ENCODE data around the gene TMEM150A. TPM values are rescaled to one million over a fixed set of nuclear protein-coding genes. Genes with fewer than 3 reads are reported as not detected.

The TMEM150A gene
- total and polyA plus RNA-seq, 2 of the 13 experiments (the other 11 are each of a cell fraction or from before 2014, with no cell fraction given): 30.1 to 70.4 TPM

DNA sequence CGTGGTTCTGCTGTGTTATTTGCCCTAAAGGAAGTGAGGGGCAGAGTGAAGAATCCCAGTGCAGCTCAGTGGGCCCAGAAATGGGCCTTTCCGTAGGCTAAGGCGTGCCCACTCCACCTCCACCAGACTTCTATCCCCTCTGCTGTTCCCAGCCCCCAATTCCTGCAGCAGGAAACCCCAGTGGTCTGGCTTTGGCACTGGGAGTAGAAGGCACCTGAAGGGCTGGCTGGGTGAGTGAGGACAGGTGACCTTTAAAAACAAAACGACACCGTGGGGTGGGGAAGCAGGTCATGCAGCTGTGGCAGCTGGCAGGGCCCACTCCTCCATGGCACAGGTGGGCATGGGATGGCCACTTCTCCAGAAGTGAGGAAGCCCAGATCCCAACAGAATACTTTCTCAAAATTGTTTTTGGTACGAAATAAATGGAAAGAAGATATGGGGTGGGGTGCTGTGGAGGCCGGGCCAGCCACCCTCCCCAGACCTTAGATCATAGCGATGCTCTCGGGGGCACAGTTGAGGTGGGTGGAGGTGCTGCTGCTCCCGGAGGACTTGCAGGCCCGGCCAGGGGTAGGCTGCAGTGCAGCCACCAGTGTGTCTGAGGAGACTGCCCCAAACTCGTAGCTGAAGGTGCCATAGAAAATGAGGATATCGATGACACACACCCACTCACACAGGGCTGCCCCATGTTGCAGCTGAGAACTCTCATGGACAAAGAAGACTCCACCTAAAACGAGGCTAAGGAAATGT is 3.7 kb downstream of the TMEM150A start (continued):
- TF ChIP-seq ZNF709 (CRISPR knock-in tag; IDR thresholded peaks at IDR 0.05): no peak
- no peak for TF ChIP-seq ZNF44 (CRISPR knock-in tag; IDR thresholded peaks at IDR 0.05)
- no peak for TF ChIP-seq ZNF441 (CRISPR knock-in tag; IDR thresholded peaks at IDR 0.05; ENCODE audit: borderline replicate concordance)
- no peak for TF ChIP-seq HOXA3 (CRISPR knock-in tag; IDR thresholded peaks at IDR 0.05)
- no peak for TF ChIP-seq RXRA (CRISPR knock-in tag; IDR thresholded peaks at IDR 0.05)
- TF ChIP-seq, protein P1, sequence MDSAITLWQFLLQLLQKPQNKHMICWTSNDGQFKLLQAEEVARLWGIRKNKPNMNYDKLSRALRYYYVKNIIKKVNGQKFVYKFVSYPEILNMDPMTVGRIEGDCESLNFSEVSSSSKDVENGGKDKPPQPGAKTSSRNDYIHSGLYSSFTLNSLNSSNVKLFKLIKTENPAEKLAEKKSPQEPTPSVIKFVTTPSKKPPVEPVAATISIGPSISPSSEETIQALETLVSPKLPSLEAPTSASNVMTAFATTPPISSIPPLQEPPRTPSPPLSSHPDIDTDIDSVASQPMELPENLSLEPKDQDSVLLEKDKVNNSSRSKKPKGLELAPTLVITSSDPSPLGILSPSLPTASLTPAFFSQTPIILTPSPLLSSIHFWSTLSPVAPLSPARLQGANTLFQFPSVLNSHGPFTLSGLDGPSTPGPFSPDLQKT (CRISPR knock-in tag; IDR thresholded peaks at IDR 0.05; ENCODE audit: borderline replicate concordance): no peak
- TF ChIP-seq MYC (CRISPR knock-in tag; IDR thresholded peaks at IDR 0.05; ENCODE audit: borderline replicate concordance): 0 out of 2 replicates have a peak, but pooled peaks have one; percentile 20
- TF ChIP-seq MED1 (CRISPR knock-in tag; IDR thresholded peaks at IDR 0.05): no peak
- no peak for TF ChIP-seq NAIF1 (CRISPR knock-in tag; IDR thresholded peaks at IDR 0.05; ENCODE audit: borderline replicate concordance)
- no peak for TF ChIP-seq ZNF124 (CRISPR knock-in tag; IDR thresholded peaks at IDR 0.05)
- TF ChIP-seq, protein P2, sequence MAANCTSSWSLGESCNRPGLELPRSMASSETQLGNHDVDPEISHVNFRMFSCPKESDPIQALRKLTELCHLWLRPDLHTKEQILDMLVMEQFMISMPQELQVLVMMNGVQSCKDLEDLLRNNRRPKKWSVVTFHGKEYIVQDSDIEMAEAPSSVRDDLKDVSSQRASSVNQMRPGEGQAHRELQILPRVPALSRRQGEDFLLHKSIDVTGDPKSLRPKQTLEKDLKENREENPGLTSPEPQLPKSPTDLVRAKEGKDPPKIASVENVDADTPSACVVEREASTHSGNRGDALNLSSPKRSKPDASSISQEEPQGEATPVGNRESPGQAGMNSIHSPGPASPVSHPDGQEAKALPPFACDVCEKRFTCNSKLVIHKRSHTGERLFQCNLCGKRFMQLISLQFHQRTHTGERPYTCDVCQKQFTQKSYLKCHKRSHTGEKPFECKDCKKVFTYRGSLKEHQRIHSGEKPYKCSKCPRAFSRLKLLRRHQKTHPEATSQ (CRISPR knock-in tag; IDR thresholded peaks at IDR 0.05; ENCODE audit: borderline replicate concordance): no peak
- TF ChIP-seq ZBTB3 (CRISPR knock-in tag; IDR thresholded peaks at IDR 0.05; ENCODE audit: borderline replicate concordance, low read depth): no peak
- TF ChIP-seq, protein P3, sequence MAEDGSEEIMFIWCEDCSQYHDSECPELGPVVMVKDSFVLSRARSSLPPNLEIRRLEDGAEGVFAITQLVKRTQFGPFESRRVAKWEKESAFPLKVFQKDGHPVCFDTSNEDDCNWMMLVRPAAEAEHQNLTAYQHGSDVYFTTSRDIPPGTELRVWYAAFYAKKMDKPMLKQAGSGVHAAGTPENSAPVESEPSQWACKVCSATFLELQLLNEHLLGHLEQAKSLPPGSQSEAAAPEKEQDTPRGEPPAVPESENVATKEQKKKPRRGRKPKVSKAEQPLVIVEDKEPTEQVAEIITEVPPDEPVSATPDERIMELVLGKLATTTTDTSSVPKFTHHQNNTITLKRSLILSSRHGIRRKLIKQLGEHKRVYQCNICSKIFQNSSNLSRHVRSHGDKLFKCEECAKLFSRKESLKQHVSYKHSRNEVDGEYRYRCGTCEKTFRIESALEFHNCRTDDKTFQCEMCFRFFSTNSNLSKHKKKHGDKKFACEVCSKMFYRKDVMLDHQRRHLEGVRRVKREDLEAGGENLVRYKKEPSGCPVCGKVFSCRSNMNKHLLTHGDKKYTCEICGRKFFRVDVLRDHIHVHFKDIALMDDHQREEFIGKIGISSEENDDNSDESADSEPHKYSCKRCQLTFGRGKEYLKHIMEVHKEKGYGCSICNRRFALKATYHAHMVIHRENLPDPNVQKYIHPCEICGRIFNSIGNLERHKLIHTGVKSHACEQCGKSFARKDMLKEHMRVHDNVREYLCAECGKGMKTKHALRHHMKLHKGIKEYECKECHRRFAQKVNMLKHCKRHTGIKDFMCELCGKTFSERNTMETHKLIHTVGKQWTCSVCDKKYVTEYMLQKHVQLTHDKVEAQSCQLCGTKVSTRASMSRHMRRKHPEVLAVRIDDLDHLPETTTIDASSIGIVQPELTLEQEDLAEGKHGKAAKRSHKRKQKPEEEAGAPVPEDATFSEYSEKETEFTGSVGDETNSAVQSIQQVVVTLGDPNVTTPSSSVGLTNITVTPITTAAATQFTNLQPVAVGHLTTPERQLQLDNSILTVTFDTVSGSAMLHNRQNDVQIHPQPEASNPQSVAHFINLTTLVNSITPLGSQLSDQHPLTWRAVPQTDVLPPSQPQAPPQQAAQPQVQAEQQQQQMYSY (CRISPR knock-in tag; IDR thresholded peaks at IDR 0.05): no peak
- TF ChIP-seq ZNF253 (CRISPR knock-in tag; IDR thresholded peaks at IDR 0.05; ENCODE audit: borderline replicate concordance): no peak
- TF ChIP-seq ZNF225 (CRISPR knock-in tag; IDR thresholded peaks at IDR 0.05): no peak
- TF ChIP-seq NFIC (IDR thresholded peaks at IDR 0.05; ENCODE audit: low read length): no peak
- TF ChIP-seq, protein P4, sequence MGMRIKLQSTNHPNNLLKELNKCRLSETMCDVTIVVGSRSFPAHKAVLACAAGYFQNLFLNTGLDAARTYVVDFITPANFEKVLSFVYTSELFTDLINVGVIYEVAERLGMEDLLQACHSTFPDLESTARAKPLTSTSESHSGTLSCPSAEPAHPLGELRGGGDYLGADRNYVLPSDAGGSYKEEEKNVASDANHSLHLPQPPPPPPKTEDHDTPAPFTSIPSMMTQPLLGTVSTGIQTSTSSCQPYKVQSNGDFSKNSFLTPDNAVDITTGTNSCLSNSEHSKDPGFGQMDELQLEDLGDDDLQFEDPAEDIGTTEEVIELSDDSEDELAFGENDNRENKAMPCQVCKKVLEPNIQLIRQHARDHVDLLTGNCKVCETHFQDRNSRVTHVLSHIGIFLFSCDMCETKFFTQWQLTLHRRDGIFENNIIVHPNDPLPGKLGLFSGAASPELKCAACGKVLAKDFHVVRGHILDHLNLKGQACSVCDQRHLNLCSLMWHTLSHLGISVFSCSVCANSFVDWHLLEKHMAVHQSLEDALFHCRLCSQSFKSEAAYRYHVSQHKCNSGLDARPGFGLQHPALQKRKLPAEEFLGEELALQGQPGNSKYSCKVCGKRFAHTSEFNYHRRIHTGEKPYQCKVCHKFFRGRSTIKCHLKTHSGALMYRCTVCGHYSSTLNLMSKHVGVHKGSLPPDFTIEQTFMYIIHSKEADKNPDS (CRISPR knock-in tag; IDR thresholded peaks at IDR 0.05): peak; percentile 37; the same call in 1 of the 2 replicates
- TF ChIP-seq GABPB1 (CRISPR knock-in tag; IDR thresholded peaks at IDR 0.05): 0 out of 2 replicates have a peak, but pooled peaks have one; percentile 4
- TF ChIP-seq ATF1 (CRISPR knock-in tag; IDR thresholded peaks at IDR 0.05): no peak
- TF ChIP-seq, protein P5, sequence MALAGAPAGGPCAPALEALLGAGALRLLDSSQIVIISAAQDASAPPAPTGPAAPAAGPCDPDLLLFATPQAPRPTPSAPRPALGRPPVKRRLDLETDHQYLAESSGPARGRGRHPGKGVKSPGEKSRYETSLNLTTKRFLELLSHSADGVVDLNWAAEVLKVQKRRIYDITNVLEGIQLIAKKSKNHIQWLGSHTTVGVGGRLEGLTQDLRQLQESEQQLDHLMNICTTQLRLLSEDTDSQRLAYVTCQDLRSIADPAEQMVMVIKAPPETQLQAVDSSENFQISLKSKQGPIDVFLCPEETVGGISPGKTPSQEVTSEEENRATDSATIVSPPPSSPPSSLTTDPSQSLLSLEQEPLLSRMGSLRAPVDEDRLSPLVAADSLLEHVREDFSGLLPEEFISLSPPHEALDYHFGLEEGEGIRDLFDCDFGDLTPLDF (CRISPR knock-in tag; IDR thresholded peaks at IDR 0.05): no peak
- no peak for TF ChIP-seq ONECUT2 (CRISPR knock-in tag; IDR thresholded peaks at IDR 0.05)
